Vagina (tissue), 2 donors: ENCODE measurements around the gene SLC39A1.

Experiments used
- CTCF ChIP-seq, 3 experiments: fragments of 450-650 bp in 2 of 3; fragments of 200-600 bp in 1 of 3; sonication (generic) in 1 of 3; IDR thresholded peaks; one replicate each; pipeline ENCODE4 v1.5.1; 2017 to 2019; ENCODE audit warnings: antibody characterized with exemption in 3 of 3, mild to moderate bottlenecking in 2 of 3, moderate library complexity in 2 of 3
- POLR2A ChIP-seq, 2 donors: fragments of 450-650 bp; IDR thresholded peaks; one replicate each; pipeline ENCODE4 v1.6.1; 2017; ENCODE audit warnings: antibody characterized with exemption in 2 of 2, mild to moderate bottlenecking in 2 of 2, moderate library complexity in 2 of 2

DNA sequence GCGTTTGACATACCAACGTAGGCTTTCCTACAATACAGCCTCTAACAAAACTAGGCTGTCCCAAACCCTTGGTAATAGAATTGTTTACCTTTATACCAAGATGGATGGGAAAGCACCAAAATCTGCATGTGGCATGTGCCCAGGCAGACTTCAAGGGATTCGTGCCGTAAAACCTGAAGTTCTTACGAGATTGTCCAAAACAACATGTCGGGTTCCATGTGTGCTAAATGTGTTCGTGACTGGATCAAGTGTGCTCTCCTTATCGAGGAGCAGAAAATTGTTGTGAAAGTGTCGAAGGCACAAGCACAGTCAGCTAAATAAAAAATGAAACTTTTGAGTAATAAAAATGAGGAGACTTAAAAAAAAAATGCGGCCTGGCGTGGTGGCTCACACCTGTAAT lies 32.3 kb upstream of the SLC39A1 start:
- no peak for TF ChIP-seq POLR2A (IDR thresholded peaks at IDR 0.05)
- TF ChIP-seq CTCF (IDR thresholded peaks at IDR 0.05): no peak
